Colon (tissue), 2 donors: ENCODE results near the gene FURIN.
"Not testable (repeated sequence)": the region's sequence is repeated elsewhere in the genome, so short reads cannot be mapped to it uniquely, and the experiment has no call there.

Source experiments
- FAIRE-seq: peaks from 2 replicates; lab custom pipeline; 2012; peaks lifted over from hg19 to GRCh38; lab: Jason Lieb, UNC
- donor health status: control.
- donor health status: control.

Gene FURIN

DNA sequence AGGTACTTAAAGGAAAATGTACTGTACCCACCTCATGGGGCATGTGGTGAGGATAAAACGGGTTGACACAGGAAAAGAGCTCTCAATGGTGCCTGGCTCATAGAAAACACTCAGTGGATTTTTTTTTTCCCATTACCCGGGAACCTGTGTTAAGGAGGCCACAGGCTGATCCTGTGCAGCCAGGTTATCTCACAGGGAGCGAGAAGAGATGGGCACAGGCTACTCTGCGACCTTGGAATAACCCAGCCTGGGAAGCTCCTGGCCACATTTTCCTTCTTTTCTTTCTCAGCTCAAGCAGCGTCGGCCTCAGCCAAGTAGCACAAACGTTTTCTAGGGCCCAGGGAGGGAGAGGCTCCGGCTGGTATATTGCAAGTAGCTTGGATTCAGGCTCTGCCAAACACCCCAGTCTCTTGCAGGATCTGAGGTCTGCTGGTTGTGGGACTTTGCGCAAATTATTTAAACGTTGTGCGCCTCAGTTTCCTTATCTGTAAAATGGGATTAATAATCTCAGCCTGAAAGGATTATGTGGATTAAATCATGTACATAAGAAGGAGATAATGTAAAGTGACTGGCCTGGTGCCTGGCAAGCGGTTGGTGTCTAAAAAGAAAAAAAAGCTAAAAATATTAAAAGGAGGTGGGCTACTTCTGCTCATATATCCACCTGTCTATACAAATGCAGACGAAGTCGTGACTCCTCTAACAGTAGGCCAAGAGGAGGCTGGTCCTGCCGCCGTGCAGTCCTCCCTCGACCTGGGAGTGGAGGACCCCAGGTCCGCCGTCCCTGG, 2.2 kb downstream of the FURIN start:
- FAIRE-seq = no peak

DNA sequence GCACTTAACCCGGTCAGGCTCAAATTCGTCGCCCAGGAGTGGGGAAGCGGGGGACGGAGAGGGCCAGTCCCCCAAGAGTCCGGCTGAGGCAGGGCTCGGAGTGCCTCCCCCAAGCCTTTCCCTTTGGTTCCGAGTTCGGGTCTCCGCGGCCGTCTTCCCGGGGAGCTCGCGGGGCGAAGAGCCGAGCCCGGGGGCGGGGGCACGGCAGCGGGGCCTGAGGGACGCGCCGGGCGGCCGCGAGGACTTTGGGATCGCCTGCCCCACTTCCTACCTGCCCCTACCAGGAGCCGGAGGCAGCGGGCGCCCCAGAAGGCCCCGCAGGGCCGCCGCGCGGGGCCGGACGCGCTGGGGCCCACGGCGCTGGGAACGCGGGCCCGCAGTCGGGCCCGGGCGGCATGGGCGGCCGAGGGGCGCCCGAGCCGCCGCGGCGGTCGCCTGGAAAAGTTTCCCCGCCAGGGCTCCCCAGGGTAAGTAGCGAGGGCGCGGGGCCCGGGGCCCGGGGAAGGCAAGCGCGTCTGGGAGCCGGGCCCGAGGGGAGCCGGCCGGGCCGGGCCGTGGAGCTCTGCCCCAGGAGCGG, 2.8 kb downstream of the FURIN start:
- no peak for FAIRE-seq

DNA sequence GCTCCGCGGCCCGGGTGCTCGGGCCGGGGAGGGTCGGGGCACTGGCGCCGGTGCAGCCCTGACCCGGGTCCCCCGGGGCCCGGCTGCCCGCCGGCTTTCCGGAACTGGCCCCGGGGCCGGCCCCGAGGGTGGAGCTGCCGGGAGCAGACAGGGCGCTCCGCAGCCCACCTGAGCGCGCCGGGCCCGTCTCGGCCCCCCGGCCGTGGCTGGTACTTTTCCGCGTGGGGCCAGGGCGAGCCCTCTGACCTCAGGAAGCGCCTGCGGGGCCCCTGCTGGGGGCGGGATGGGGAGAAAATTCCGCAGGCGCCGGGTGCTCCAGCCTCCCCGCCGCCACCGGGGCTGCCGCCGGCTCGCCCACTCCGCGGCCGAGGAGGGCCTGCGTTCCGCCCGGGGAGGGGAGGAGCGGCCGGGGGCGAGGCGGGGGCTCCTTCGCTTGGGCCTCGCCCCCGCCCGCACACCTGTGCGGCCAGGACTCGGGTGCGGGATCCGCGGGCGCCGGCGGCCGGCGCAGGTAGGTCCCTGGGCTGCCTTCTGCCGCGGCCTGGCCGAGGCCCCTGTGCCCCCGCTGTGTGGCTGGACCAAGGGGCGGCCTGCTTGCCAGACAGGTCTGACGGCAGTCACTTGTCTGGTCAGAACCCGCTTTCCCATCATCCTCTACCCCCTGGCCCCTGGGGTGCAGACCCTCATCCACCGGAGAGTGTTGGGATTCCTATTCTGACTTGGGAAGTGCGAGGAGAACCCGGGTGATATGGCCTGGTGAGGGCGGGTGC, 3.5 kb downstream of the FURIN start:
- no peak for FAIRE-seq

DNA sequence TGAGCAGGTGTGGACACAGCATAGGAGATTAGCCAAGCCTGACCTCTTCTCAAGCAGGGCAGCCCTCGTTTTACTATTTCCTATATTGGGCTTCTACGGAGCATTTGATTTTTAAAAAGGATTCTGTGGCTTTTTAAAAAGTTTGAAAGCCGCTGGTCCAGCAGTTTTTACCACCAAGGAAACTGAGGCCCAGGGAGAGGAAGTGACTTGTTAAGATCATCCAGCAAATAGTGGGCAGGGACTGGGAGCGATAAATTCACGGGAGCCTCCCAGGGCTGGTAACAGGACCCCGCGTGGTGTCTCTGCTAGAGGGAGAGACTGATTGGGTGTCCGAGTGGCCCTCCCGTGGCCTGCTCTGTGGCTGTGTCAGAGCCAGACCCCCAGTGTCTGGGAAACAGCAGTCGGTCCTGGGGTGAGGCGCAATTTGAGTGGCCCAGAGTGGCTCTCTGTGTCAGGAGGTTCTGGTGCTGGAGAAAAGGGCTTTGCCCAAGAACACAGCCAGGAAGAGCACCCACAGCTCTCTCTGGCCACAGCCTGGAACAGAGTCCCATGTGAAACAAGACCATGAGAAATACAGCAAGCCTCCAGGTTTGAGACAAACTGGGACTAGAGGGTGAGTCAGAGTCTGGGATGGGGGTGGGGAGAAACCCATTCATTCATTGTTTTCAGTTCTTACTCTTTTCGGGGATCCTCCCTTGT, 4.2 kb downstream of the FURIN start:
- no peak for FAIRE-seq

DNA sequence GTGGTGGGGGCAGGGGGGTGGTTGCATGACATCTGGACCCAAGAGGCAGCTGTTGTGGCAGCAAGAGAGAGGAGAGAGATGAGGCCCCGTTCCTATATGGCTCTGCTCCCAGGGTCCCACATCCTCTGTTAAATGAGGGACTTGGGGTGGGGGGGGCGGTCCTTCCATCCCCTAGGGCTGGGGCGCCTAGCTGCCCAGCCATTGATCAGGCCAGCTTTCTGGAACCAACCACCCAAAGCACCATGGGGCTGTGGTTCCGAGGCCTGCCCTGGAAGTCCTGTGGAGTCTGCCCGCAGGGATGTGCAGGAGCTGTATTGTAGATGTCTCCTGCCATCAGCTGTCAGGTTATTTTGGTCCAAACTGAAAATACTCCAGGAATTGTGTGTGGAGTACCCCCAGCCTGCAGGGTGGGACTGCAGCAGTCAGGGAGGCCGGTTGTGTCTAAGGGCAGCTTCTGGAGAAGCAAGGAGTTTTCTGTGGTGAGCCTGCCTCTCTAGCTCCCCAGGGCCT, 5.2 kb downstream of the FURIN start:
- FAIRE-seq = no peak

DNA sequence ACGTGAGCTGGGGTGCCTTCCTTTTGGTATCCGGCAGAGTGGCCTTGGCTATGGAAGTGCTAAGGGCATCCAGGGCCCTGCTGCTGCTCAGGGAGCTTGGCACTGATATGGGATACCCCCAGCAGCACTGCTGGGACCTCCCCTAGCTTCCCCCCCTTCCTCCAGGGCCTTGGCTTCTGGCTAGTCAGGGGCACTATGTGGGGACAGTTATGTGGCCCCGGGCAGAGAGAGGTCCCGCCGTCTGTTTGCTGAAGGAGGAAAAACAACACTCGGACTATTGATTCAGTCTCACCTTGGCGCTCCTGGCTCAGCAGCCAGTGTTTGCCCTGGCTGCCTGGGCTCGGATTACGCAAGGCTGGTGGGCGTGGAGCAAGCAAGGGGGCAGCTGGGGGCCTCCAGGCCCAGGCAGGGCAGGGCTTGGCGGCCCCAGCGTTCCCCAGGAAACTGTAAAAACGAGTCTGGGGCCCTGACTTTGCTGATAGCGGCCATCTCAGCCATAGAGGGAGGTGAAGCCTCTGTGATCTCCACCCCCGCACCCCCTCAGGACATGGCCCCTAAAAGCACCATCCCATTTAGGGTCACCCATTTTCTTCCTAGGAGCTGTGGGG, 5.7 kb downstream of the FURIN start:
- FAIRE-seq = no peak

DNA sequence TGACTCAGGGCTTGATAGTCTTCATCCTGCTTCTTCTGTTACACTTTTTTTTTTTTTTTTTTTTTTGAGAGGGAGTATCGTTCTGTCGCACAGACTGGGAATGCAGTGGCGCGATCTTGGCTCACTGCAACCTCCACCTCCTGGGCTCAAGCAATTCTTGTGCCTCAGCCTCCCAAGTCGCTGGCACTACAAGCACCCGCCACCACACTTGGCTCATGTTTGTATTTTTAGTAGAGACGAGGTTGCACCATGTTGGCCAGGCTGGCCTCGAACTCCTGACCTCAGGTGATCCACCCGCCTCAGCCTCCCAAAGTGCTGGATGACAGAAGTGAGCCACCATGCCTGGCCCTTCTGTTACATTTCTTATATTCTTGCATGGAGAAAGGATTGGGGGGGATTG, 6.6 kb downstream of the FURIN start:
- FAIRE-seq = not testable (repeated sequence)

DNA sequence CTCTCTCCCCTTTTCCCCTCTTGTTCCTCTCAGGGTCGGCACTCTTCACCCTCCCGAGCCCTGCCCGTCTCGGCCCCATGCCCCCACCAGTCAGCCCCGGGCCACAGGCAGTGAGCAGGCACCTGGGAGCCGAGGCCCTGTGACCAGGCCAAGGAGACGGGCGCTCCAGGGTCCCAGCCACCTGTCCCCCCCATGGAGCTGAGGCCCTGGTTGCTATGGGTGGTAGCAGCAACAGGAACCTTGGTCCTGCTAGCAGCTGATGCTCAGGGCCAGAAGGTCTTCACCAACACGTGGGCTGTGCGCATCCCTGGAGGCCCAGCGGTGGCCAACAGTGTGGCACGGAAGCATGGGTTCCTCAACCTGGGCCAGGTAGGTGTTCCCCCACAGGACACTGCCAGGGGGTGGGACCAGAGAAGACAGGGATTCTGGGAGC, 7.2 kb downstream of the FURIN start:
- FAIRE-seq = no peak

DNA sequence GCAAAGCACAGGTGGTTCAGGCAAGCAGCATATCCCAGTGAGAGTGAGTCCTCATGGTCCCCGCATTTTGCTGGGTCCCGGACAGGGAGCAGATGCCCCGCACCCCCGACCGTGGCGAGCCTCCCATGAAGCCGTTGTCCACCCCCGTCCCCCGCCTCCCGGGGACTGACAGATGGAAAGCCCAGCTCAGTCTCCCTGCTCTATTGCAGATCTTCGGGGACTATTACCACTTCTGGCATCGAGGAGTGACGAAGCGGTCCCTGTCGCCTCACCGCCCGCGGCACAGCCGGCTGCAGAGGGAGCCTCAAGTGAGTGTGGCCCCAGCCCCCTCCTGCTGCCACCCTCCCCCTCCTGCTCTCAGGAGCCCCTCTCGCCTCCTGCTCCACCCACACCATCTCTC, 7.7 kb downstream of the FURIN start:
- FAIRE-seq = no peak

DNA sequence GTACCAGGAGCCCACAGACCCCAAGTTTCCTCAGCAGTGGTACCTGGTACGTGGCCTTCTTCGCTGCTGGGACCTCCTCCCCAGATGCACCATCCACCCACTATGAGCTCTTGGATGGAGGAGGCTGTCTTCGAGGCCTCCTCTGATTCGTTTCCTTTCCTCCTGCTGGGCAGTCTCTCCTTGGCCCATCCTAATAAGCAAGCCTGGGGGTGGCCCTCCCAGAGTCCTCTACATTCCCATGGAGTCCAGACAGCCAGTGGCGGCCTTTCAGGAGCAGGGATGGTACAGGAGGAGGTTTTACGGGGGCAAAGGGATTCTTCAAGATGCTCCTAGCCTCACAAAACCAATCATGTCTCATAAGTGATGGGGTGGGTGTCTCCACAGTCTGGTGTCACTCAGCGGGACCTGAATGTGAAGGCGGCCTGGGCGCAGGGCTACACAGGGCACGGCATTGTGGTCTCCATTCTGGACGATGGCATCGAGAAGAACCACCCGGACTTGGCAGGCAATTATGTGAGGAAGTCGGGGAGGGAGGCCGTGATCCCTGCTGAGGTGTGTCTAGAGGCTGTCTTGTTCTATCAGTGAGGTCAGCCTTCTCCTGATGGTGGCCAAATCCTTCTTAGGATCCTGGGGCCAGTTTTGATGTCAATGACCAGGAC, 8.3 kb downstream of the FURIN start:
- no peak for FAIRE-seq

DNA sequence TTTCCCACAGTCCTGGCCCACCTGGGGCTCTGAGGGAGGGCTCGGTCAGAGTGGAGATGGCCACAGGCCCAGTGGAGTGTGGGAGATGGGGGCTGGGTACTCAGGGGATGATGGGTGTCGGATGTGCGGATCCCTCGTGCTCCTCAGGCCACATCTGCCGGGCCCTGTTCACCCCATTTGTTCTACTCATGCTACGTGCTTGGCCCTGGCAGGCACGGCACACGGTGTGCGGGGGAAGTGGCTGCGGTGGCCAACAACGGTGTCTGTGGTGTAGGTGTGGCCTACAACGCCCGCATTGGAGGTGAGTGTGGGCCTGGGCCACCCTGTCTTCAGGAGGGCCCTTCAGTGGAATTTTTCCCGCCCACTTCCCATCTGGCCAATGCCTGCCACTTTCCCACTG, 8.9 kb downstream of the FURIN start:
- no peak for FAIRE-seq

DNA sequence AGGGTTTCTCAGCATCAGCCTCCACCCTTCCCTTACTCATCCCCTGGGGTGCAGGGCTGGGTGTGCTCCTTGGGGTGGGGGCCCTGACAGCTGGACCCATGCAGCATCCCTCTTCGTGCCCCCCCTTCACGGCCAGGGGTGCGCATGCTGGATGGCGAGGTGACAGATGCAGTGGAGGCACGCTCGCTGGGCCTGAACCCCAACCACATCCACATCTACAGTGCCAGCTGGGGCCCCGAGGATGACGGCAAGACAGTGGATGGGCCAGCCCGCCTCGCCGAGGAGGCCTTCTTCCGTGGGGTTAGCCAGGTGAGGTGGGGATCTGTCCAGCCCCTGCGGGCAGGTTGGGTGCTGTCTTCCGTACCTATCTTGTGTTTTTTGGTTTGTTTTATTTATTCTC, 9.6 kb downstream of the FURIN start:
- FAIRE-seq = no peak

DNA sequence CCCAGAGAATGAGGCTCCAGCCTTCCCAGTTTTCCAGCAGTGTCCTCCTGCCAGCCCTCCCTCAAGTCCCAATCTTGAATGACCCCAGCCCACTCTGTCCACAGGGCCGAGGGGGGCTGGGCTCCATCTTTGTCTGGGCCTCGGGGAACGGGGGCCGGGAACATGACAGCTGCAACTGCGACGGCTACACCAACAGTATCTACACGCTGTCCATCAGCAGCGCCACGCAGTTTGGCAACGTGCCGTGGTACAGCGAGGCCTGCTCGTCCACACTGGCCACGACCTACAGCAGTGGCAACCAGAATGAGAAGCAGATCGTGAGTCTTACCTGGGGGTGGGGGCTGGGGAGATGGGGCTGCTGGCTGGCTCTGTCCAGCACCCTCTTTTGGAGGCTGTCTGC, 10.3 kb downstream of the FURIN start:
- FAIRE-seq = no peak

DNA sequence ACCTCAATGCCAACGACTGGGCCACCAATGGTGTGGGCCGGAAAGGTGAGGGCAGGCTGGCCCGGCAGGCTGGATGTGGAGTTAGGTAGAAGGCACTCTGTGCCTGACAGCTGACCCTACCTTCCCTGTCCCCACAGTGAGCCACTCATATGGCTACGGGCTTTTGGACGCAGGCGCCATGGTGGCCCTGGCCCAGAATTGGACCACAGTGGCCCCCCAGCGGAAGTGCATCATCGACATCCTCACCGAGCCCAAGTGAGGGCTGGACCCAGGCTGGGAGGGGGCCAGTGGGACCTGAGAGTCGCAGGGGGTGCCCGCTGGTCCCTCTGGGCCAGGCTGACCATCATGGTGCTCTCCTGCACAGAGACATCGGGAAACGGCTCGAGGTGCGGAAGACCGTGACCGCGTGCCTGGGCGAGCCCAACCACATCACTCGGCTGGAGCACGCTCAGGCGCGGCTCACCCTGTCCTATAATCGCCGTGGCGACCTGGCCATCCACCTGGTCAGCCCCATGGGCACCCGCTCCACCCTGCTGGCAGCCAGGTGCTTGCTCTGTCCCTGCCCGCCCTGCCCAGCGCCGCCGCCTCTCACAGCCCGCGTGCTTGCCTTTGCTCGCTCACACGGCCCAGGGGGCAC, 11.5 kb downstream of the FURIN start:
- FAIRE-seq = no peak

DNA sequence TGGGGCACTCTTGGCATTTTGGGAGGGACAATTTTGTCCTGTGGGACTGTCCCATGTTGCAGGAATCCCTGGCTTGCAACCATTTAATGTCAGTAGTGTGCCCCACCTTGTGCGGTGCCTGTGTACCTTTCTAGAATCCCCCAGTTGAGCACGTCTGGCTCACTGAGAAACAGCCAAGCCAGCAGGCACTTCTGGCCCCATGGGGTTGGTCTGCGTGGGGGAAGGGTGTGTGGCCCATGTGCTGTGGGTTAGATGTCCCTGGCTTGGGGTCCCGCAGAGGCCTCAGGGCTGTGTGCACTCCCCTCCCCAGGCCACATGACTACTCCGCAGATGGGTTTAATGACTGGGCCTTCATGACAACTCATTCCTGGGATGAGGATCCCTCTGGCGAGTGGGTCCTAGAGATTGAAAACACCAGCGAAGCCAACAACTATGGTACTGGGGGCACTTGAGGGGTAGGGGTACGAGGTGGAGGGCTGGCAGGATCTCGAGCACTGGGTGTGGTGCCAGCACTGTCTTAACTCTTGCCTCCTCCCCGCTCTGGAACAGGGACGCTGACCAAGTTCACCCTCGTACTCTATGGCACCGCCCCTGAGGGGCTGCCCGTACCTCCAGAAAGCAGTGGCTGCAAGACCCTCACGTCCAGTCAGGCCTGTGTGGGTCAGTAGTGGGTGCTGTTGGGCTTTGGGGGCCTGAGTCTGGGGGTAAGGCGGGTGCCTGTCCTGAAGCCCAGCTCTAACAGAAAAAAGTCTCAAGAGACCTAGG, 12.2 kb downstream of the FURIN start:
- no peak for FAIRE-seq

DNA sequence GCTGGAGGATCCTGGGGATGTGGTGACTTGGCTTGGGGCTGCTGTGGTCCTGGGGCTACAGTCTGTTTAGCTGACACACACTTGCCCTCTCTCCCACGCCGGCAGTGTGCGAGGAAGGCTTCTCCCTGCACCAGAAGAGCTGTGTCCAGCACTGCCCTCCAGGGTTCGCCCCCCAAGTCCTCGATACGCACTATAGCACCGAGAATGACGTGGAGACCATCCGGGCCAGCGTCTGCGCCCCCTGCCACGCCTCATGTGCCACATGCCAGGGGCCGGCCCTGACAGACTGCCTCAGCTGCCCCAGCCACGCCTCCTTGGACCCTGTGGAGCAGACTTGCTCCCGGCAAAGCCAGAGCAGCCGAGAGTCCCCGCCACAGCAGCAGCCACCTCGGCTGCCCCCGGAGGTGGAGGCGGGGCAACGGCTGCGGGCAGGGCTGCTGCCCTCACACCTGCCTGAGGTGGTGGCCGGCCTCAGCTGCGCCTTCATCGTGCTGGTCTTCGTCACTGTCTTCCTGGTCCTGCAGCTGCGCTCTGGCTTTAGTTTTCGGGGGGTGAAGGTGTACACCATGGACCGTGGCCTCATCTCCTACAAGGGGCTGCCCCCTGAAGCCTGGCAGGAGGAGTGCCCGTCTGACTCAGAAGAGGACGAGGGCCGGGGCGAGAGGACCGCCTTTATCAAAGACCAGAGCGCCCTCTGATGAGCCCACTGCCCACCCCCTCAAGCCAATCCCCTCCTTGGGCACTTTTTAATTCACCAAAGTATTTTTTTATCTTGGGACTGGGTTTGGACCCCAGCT, 13.0 kb downstream of the FURIN start:
- no peak for FAIRE-seq

DNA sequence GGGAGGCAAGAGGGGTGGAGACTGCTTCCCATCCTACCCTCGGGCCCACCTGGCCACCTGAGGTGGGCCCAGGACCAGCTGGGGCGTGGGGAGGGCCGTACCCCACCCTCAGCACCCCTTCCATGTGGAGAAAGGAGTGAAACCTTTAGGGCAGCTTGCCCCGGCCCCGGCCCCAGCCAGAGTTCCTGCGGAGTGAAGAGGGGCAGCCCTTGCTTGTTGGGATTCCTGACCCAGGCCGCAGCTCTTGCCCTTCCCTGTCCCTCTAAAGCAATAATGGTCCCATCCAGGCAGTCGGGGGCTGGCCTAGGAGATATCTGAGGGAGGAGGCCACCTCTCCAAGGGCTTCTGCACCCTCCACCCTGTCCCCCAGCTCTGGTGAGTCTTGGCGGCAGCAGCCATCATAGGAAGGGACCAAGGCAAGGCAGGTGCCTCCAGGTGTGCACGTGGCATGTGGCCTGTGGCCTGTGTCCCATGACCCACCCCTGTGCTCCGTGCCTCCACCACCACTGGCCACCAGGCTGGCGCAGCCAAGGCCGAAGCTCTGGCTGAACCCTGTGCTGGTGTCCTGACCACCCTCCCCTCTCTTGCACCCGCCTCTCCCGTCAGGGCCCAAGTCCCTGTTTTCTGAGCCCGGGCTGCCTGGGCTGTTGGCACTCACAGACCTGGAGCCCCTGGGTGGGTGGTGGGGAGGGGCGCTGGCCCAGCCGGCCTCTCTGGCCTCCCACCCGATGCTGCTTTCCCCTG, 13.8 kb downstream of the FURIN start:
- no peak for FAIRE-seq

DNA sequence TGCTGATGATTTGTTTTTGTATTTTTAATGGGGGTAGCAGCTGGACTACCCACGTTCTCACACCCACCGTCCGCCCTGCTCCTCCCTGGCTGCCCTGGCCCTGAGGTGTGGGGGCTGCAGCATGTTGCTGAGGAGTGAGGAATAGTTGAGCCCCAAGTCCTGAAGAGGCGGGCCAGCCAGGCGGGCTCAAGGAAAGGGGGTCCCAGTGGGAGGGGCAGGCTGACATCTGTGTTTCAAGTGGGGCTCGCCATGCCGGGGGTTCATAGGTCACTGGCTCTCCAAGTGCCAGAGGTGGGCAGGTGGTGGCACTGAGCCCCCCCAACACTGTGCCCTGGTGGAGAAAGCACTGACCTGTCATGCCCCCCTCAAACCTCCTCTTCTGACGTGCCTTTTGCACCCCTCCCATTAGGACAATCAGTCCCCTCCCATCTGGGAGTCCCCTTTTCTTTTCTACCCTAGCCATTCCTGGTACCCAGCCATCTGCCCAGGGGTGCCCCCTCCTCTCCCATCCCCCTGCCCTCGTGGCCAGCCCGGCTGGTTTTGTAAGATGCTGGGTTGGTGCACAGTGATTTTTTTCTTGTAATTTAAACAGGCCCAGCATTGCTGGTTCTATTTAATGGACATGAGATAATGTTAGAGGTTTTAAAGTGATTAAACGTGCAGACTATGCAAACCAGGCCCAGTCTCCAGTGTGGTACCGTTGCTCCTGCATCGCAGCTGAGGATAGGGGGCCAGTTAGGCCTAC, 14.6 kb downstream of the FURIN start:
- FAIRE-seq = no peak
